GM21526 (cell line): Measurements from ENCODE around the gene FADS3.

ENCODE experiments used
- ATAC-seq: cut with Tn5 transposase; IDR thresholded peaks from one replicate; pipeline ENCODE4 v1.9.1; 2021; ENCODE audit warnings: moderate library complexity; ENCODE audit not compliant: unreplicated experiment, low FRiP score

The FADS3 gene

GRCh38 chr11:61839742-61840141 lies 51.6 kb downstream of the FADS3 start:
- no peak for ATAC-seq

- ATAC-seq = no peak
These were observed 52.4 kb downstream of the FADS3 start for GRCh38 chr11:61838921-61839320.

- no peak for ATAC-seq
These were observed 52.8 kb downstream of the FADS3 start for GRCh38 chr11:61838501-61838900.

- ATAC-seq = no peak
These were observed 53.8 kb downstream of the FADS3 start for GRCh38 chr11:61837411-61838005.

GRCh38 chr11:61836193-61836592 lies 55.2 kb downstream of the FADS3 start:
- no peak for ATAC-seq

GRCh38 chr11:61834278-61835048 lies 56.9 kb downstream of the FADS3 start:
- ATAC-seq = peak; percentile 80

GRCh38 chr11:61833926-61834277 lies 57.4 kb downstream of the FADS3 start:
- ATAC-seq = no peak

GRCh38 chr11:61833471-61833870 lies 57.9 kb downstream of the FADS3 start:
- no peak for ATAC-seq

- no peak for ATAC-seq
These were observed 58.6 kb downstream of the FADS3 start for GRCh38 chr11:61832754-61833153.

- ATAC-seq = no peak
These were observed 59.1 kb downstream of the FADS3 start for GRCh38 chr11:61832207-61832606.

GRCh38 chr11:61830237-61831105 lies 60.9 kb downstream of the FADS3 start:
- ATAC-seq = no peak

GRCh38 chr11:61829806-61830205 lies 61.5 kb downstream of the FADS3 start:
- ATAC-seq = no peak

GRCh38 chr11:61828629-61829407 lies 62.5 kb downstream of the FADS3 start:
- no peak for ATAC-seq

GRCh38 chr11:61828379-61828628 lies 63.0 kb downstream of the FADS3 start:
- peak; percentile 2 for ATAC-seq

- peak; percentile 64 for ATAC-seq
These were observed 63.6 kb downstream of the FADS3 start, which contains the start of gene FADS2 for GRCh38 chr11:61827571-61828378. TSS of gene FADS2 (plus strand) at chr11:61828300. CDS start at chr11:61828391, 91 bp downstream.

GRCh38 chr11:61826930-61827570 lies 64.3 kb downstream of the FADS3 start:
- ATAC-seq = peak; percentile 8
